ENCODE data around the gene IQCE.
A peak's percentile ranks its signal among the peaks of the same experiment; 100 is the strongest.
"Not testable (repeated sequence)": the region's sequence is repeated elsewhere in the genome, so short reads cannot be mapped to it uniquely, and the experiment has no call there.

IQCE gene

GRCh38 chr7:2575733-2576340 lies 17.1 kb downstream of the IQCE start:
- peak in 9 of 58 donors; percentile 8 to 54 (median 31) for DNase-seq

- no peak for DNase-seq
Observed at GRCh38 chr7:2576742-2577491, 18.1 kb downstream of the IQCE start.

DNA sequence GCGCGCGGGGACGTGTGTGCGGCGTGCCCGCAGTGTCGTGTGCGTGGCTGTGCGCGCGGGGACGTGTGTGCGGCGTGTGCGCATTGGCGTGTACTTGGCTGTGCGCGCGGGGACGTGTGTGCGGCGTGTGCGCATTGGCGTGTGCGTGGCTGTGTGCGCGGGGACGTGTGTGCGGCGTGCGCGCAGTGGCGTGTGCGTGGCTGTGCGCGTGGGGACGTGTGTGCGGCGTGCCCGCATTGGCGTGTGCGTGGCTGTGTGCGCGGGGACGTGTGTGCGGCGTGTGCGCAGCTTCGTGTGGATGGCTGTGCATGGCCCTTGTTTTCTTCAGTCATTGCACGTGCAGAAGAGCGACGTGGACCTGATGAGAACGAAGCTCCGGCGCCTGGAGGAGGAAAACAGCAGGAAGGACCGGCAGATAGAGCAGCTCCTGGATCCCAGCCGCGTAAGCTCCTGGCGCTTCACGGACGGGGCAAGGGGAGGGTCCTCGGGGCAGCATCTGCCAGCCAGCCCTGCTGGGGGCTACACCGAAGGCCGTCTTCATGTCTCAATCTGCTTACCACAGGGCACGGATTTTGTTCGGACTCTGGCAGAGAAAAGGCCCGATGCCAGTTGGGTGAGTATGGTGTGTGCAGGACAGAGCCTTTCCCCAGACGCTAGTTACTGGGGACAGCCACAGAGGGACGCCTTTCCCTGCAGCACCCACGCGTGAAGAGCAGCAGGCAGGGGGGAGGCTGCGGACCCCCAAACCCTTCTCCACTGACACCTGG lies 19.3 kb downstream of the IQCE start:
- DNase-seq, result no peak

DNA sequence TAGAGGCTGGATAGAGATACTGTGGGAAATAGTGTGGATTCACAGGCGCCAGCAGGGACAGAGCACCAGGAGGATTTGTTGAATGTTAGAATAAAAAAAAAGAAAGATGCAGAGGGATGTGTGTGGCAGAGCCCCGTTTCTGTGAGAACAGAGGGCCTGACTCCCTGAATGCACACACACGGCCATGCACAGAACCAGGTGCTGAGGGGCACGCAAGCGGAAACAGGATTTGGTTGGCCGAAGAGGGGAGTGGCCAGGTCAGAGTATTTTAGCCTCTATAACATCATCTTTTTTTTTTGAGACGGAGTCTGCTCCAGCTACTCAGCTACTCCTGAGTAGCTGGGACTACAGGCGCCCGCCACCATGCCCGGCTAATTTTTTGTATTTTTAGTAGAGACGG lies 21.9 kb downstream of the IQCE start:
- DNase-seq, result no peak

GRCh38 chr7:2582006-2582735 lies 23.4 kb downstream of the IQCE start:
- no peak for DNase-seq

DNA sequence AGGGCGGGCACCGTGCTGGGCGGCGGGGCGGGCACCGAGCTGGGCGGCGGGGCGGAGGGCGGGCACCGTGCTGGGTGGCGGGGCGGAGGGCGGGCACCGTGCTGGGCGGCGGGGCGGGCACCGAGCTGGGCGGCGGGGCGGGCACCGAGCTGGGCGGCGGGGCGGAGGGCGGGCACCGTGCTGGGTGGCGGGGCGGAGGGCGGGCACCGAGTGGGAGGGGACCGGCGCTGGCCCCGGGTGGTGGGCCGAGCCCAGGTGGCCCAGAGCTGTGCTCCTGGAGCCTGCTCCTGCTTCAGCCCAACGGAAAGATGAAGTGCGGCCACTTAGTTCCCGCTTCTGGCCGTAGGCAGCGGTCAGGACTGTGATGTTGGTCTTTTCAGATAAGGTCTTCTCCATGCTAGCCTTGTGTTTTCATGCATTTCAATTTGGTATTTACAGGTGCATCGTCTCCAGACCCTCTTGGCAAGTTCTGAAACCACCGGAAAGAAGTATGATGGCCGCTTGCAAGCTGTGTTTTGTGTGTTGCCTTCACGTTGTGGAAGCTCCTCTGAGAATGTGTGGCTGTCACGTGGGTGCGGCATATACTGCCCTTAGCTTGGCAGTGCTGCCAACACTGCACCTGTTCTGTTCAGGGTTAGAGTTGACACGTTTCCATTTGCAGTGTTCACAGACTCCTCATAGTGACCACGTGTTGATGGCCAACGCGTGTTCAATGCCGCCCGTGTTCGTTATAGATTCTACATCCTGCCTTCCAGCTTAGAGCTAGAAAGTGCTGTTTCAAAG lies 25.2 kb downstream of the IQCE start:
- no peak for DNase-seq

- DNase-seq, result no peak
Observed at GRCh38 chr7:2585446-2585845, 26.7 kb downstream of the IQCE start.

GRCh38 chr7:2586326-2587020 lies 27.7 kb downstream of the IQCE start:
- no peak for DNase-seq

DNA sequence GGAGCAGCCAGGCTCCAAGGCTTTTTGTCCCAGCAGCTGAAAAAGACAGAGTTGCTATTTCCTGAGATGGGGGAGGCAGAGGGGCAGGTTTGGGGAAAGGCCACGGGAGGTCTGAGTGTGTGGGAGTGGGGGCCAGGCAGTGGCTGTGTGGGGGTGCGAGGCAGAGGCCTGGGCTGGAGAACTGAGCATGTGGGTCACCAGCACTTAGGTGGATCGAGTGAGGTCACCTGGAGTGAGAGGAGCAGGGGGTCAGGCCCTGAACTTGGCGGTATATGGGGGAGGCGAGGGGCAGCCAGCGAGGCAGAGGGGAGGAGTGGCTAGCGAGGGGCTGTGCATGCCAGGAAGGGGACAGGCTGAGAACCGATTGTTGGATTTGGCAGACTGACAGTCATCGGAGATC lies 28.4 kb downstream of the IQCE start:
- DNase-seq, result no peak

DNA sequence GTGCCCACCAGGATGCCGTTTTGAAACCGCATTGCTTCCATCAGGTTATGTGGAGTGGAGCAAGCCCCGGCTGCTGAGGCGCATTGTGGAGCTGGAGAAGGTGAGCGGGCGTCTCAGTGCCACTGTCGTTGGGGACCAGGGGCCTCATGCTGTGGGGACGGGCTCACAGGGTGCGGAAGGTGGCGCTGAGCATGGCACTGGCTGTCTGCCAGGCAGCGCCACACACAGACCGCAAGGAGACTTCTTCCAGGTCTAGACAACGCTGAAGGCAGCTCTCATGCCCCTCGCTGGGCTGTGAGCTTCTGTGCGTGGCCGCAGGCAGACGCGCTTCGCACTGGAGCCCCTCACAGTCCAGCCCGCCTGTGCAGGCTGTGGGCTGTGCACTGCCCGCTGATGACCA lies 29.0 kb downstream of the IQCE start:
- no peak for DNase-seq

DNA sequence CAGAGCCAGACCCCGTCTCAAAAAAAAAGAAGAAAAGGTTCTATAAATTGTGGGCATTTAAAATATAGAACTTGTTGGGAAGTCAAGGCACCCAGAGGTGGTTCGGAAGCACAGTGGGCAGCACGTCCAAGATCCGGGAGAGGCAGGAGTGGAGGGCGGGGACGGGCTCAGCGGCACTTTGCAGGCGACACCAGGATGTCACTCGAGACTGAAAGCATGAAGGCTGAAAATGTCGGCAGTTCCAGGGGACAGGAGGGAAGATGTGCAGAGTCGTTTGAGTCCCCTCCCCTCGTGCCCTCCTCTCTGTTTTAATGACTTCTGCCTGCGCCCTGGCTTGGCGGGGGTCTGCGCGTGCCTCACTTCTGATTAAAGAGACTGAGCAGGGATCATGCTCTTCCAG lies 30.6 kb downstream of the IQCE start:
- DNase-seq, result no peak

DNA sequence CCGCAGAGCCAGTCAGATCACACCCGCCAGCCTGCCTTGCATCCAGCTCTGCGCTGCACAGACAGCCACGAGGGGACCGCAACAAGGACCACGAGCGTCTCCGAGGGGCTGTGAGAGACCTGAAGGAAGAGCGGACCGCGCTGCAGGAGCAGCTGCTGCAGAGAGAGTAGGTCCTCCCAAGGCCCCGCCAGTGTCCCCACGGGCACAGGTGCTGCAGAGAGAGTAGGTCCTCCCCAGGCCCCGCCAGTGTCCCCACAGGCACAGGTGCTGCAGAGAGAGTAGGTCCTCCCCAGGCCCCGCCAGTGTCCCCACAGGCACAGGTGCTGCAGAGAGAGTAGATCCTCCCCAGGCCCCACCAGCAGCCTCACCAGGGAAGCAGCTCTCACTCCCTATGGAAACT lies 31.2 kb downstream of the IQCE start:
- DNase-seq, result not testable (repeated sequence)

GRCh38 chr7:2592375-2592865 lies 33.6 kb downstream of the IQCE start:
- no peak for DNase-seq

DNA sequence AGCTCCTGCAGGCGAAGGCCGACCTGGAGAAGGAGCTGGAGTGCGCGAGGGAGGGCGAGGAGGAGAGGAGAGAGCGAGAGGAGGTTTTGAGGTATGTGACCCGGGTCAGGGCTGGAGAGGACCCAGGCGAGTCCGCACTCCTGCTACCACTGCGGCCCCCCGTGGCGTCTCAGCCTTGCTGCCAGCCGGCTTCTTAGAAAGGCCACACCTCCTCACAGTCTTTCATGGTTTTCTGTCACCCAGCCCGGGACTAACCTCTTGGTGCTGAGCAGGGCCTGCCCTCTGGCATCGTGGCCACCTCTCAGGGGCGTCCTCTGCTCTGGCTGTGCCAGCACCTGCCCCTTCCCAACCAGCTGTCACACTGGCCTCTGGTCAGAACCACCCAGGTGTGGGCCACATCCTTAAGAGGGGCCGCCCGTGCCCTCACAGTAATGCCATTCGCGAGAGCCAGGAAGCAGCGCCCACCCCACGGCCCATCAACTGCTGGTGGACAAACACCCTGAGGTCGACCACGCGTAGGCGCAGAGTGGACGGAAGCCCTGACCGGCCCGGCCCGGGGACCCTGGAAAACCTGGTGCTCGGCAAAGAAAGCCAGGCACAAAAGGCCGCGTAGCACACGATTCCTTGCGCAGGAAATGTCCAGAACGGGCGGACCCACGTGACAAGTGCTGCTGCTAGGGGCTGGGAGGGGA lies 34.4 kb downstream of the IQCE start:
- no peak for DNase-seq

GRCh38 chr7:2594599-2594998 lies 35.8 kb downstream of the IQCE start:
- DNase-seq, result no peak

- no peak for DNase-seq
Observed at GRCh38 chr7:2595258-2595860, 36.6 kb downstream of the IQCE start.

- peak in 1 of 58 donors; percentile 18 for DNase-seq
Observed at GRCh38 chr7:2596464-2597272, 37.9 kb downstream of the IQCE start.

GRCh38 chr7:2597273-2597640 lies 38.5 kb downstream of the IQCE start:
- DNase-seq, result no peak
